Endothelial cell of umbilical vein (primary cell): ENCODE results near the gene RAB31. TPM values are rescaled to one million over a fixed set of nuclear protein-coding genes. Genes with fewer than 3 reads are reported as not detected.

ENCODE experiments used
- BruUV-seq: library from RNA; stranded (reverse); fragments of 400-500 nt; replicated peaks from 2 replicates; lab custom pipeline; 2021; lab: Mats Ljungman, UMichigan
- CTCF ChIA-PET: fragments of 300-600, 350-600 bp; sonication (Branson Sonifier 250); formaldehyde crosslinking; loops from one replicate; lab custom pipeline; 2021; ENCODE audit warnings: antibody characterized with exemption, inconsistent platforms; lab: Charles Lee
- POLR2A ChIA-PET: fragments of 300-600, 350-600 bp; sonication (Branson Sonifier 250); formaldehyde crosslinking; loops from one replicate; lab custom pipeline; 2021; ENCODE audit warnings: antibody characterized with exemption, inconsistent platforms; lab: Charles Lee
- DNase-seq: peaks from one replicate; pipeline ENCODE4 v3.0.0-alpha.2; 2011; ENCODE audit warnings: low read depth, low spot score
- FAIRE-seq: peaks from 2 replicates; lab custom pipeline; 2011; peaks lifted over from hg19 to GRCh38; lab: Jason Lieb, UNC
- H2AFZ ChIP-seq: 2 replicates; pipeline ENCODE4 v1.6.0; 2012; ENCODE audit warnings: low read depth, low read length, control low read depth, inconsistent platforms
- H3K27ac ChIP-seq: 2 replicates; pipeline ENCODE4 v1.5.1; 2011; ENCODE audit warnings: low read depth, mild to moderate bottlenecking, control low read depth, low read length, moderate library complexity; ENCODE audit not compliant: insufficient read depth
- H3K27me3 ChIP-seq, 2 experiments: 2 replicates each; pipeline versions ENCODE4 v1.6.0 to v1.6.1; 2011; ENCODE audit warnings: low read length in 2 of 2, mixed read lengths in 1 of 2; ENCODE audit not compliant: control insufficient read depth in 2 of 2, insufficient read depth in 2 of 2
- H3K36me3 ChIP-seq, 2 experiments: 2 replicates in 1 of 2; 3 replicates in 1 of 2; pipeline ENCODE4 v1.5.1; 2011; ENCODE audit warnings: low read length in 2 of 2, mild to moderate bottlenecking in 1 of 2, moderate library complexity in 1 of 2; ENCODE audit not compliant: control insufficient read depth in 2 of 2, insufficient read depth in 2 of 2; ENCODE audit errors: extremely low read depth in 1 of 2
- H3K4me1 ChIP-seq: 3 replicates; pipeline ENCODE4 v1.5.1; 2011; ENCODE audit warnings: mild to moderate bottlenecking, low read length; ENCODE audit not compliant: control insufficient read depth, insufficient read depth; ENCODE audit errors: extremely low read depth
- H3K4me2 ChIP-seq: 2 replicates; pipeline ENCODE4 v1.6.1; 2011; ENCODE audit warnings: low read length, control low read depth, mixed read lengths; ENCODE audit not compliant: insufficient read depth
- H3K4me3 ChIP-seq, 3 experiments: fragments of 200-600 bp in 1 of 3; sonication (generic), shearing (Covaris generic) in 1 of 3; replicated peaks in 1 of 3; 2 replicates each; pipeline ENCODE4 v1.5.1; 2011 to 2016; ENCODE audit warnings: control low read depth in 3 of 3, low read length in 3 of 3, mild to moderate bottlenecking in 2 of 3, inconsistent platforms in 1 of 3, low read depth in 1 of 3, moderate library complexity in 1 of 3; ENCODE audit not compliant: insufficient read depth in 1 of 3
- H3K79me2 ChIP-seq: 2 replicates; pipeline ENCODE4 v1.6.0; 2012; ENCODE audit warnings: low read length, inconsistent platforms; ENCODE audit not compliant: control insufficient read depth, insufficient read depth
- H3K9ac ChIP-seq: replicated peaks from 2 replicates; pipeline ENCODE3; 2011; ENCODE audit warnings: low read length, control low read depth; ENCODE audit not compliant: insufficient read depth; ENCODE audit errors: extremely low read depth
- H3K9me1 ChIP-seq: replicated peaks from 3 replicates; pipeline ENCODE4 v1.6.0; 2011; ENCODE audit warnings: mild to moderate bottlenecking, low read length; ENCODE audit not compliant: control insufficient read depth, insufficient read depth; ENCODE audit errors: extremely low read depth
- H3K9me3 ChIP-seq: replicated peaks from 2 replicates; pipeline ENCODE4 v1.5.1; 2012; ENCODE audit warnings: low read length, inconsistent platforms; ENCODE audit not compliant: control insufficient read depth, insufficient read depth
- H4K20me1 ChIP-seq: replicated peaks from 2 replicates; pipeline ENCODE3; 2011; ENCODE audit warnings: mild to moderate bottlenecking, low read length; ENCODE audit not compliant: control insufficient read depth, insufficient read depth; ENCODE audit errors: extremely low read depth
- CTCF ChIP-seq, 2 donors: IDR thresholded peaks; 1 replicate in 1 of 2; 2 replicates in 1 of 2; pipeline ENCODE4 v1.5.1; 2011; ENCODE audit warnings: low read length in 2 of 2, mild to moderate bottlenecking in 2 of 2, moderate library complexity in 2 of 2, control low read depth in 1 of 2, inconsistent platforms in 1 of 2, low read depth in 1 of 2; ENCODE audit not compliant: insufficient read depth in 1 of 2; ENCODE audit errors: extremely low read depth in 1 of 2
- EZH2 ChIP-seq: IDR thresholded peaks from 2 replicates; pipeline ENCODE4 v1.6.1; 2012; ENCODE audit warnings: borderline replicate concordance, low read depth, mild to moderate bottlenecking, moderate library complexity, low read length, inconsistent platforms; ENCODE audit not compliant: severe bottlenecking
- FOS ChIP-seq: IDR thresholded peaks from 2 replicates; pipeline ENCODE4 v1.6.1; 2011; ENCODE audit warnings: mild to moderate bottlenecking, low read length, moderate library complexity, borderline replicate concordance; ENCODE audit not compliant: insufficient read depth
- GATA2 ChIP-seq: IDR thresholded peaks from 2 replicates; pipeline ENCODE4 v1.7.0; 2011; ENCODE audit warnings: low read depth, mild to moderate bottlenecking, moderate library complexity, mixed read lengths, low read length; ENCODE audit not compliant: insufficient read length, insufficient read depth
- JUN ChIP-seq: IDR thresholded peaks from 2 replicates; pipeline ENCODE4 v1.6.1; 2011; ENCODE audit warnings: borderline replicate concordance, low read depth; ENCODE audit not compliant: insufficient read length, insufficient read depth
- MAX ChIP-seq: IDR thresholded peaks from 2 replicates; pipeline ENCODE4 v1.6.1; 2011; ENCODE audit not compliant: insufficient read depth, insufficient read length
- MYC ChIP-seq: IDR thresholded peaks from one replicate; pipeline ENCODE4 v1.6.1; 2011; ENCODE audit warnings: mild to moderate bottlenecking, low read depth, low read length
- POLR2A ChIP-seq: IDR thresholded peaks from 2 replicates; pipeline ENCODE4 v1.6.1; 2012; ENCODE audit warnings: low read depth, mild to moderate bottlenecking, control low read depth, low read length
- POLR2AphosphoS5 ChIP-seq: IDR thresholded peaks from 2 replicates; pipeline ENCODE4 v1.6.1; 2012; ENCODE audit warnings: low read depth, mild to moderate bottlenecking, control low read depth, low read length, moderate library complexity; ENCODE audit not compliant: insufficient read depth
- dilution Hi-C: fragments of 300-500 bp; cut with MboI; formaldehyde crosslinking; loops from one replicate; pipeline ENCODE4 v1.15.0; 2019; ENCODE audit warnings: low sequenced_read_pairs; ENCODE audit not compliant: extremely low pct_ligation_motif_present
- intact Hi-C: fragments of 100-400 bp; cut with micrococcal nuclease; formaldehyde crosslinking; loops from one replicate; pipeline ENCODE4 v1.10.0; 2022
- polyA plus RNA-seq, 4 experiments: library from polyadenylated mRNA; depleted of rRNA in 3 of 4; stranded (reverse) in 3 of 4; unstranded in 1 of 4; fragments of >200 nt; gene quantifications; 2 replicates each; pipeline versions ENCODE4 v1.2.1 to v1.2.3, GENCODE V29; 2011 to 2012; ENCODE audit warnings: missing spikeins in 1 of 4
- total RNA-seq: library from RNA; stranded (reverse); gene quantifications from 2 replicates; pipeline ENCODE4 v1.2.3, GENCODE V29; 2021

The RAB31 gene
- total and polyA plus RNA-seq, 2 donors (not counting 3 experiments of a cell fraction or from before 2014, with no cell fraction given) = 30.5 TPM

- intact Hi-C loops (loop anchor here (1.0 to 5.0 kb wide), 3 partner anchors 12 to 48 kb away; partner anchors contain the start of gene RAB31), dilution Hi-C loops (no loop called here)
- Histone ChIP-seq H2AFZ (no peak overlapping the region), H3K9ac (no peak overlapping the region), H3K4me3 (no peak overlapping the region), H3K79me2 (peaks cover 2% of the 10 kb centered on the region), H3K9me3 (no peaks in the 10 kb centered on the region), H3K4me1 (peaks cover 15% of the 10 kb centered on the region), H3K9me1 (no peaks in the 10 kb centered on the region), H4K20me1 (no peaks in the 10 kb centered on the region), H3K27me3 (no peaks in the 10 kb centered on the region), H3K4me2 (peak overlapping the region; percentile 8), H3K27ac (peak overlapping the region; percentile 28), H3K36me3 (no peaks in the 10 kb centered on the region)
- DNase-seq (peak; percentile 79), FAIRE-seq (peak; percentile 89)
- no peak for TF ChIP-seq GATA2
- TF ChIP-seq POLR2AphosphoS5 = peak; percentile 39
- peak; percentile 12 for TF ChIP-seq MAX
- POLR2A ChIA-PET = no interaction called here
- CTCF ChIA-PET = interaction anchor here (0.6 to 1.9 kb wide), 7 partner anchors 13 to 180 kb away, joined by 3 to 7 read pairs (median 4); no protein-coding TSS in a partner anchor
- BruUV-seq = no TSS peak
These were observed 47.5 kb downstream of the RAB31 start for GRCh38 chr18:9755615-9756014.

GRCh38 chr18:9756271-9756932 is 48.3 kb downstream of the RAB31 start:
- Histone ChIP-seq H3K9me3 (no peaks in the 10 kb centered on the region), H4K20me1 (no peaks in the 10 kb centered on the region), H3K36me3 (no peaks in the 10 kb centered on the region), H3K4me2 (peak overlapping the region; percentile 8), H3K27ac (peak overlapping the region; percentile 28), H3K9me1 (no peaks in the 10 kb centered on the region), H3K79me2 (peaks cover 2% of the 10 kb centered on the region), H3K4me1 (peaks cover 15% of the 10 kb centered on the region), H3K27me3 (no peaks in the 10 kb centered on the region), H3K4me3 (no peak overlapping the region), H3K9ac (no peak overlapping the region), H2AFZ (no peak overlapping the region)
- ChIA-PET POLR2A (no interaction called here), CTCF (interaction anchor here (0.7 to 1.9 kb wide), 4 partner anchors 14 to 181 kb away, joined by 3 to 7 read pairs (median 4); no protein-coding TSS in a partner anchor)
- DNase-seq (no peak), FAIRE-seq (no peak)
- dilution Hi-C loops (no loop called here), intact Hi-C loops (loop anchor here (5.0 kb wide), 1 partner anchor 49 kb away; the partner anchor contains the start of gene RAB31)
- no TSS peak for BruUV-seq
- TF ChIP-seq JUN (no peak), FOS (no peak), POLR2A (no peak), MAX (no peak), MYC (no peak), EZH2 (no peak), GATA2 (no peak), CTCF (IDR thresholded peaks at IDR 0.05; ENCODE audit: extremely low read depth in 1 of 2, insufficient read depth in 1 of 2, low read depth in 1 of 2, low read length in 2 of 2) (no peak), POLR2AphosphoS5 (no peak)
